SH-SY5Y (cell line): ENCODE results near the gene RSU1.

Source experiments
- GATA2 ChIP-seq: IDR thresholded peaks from 2 replicates; pipeline ENCODE4 v1.6.1; 2011; ENCODE audit warnings: mild to moderate bottlenecking, low read depth, low read length
- GATA3 ChIP-seq: IDR thresholded peaks from 2 replicates; pipeline ENCODE4 v1.6.1; 2011; ENCODE audit warnings: low read depth, mild to moderate bottlenecking, low read length, moderate library complexity

GRCh38 chr10:16768702-16769101, 48.5 kb downstream of the RSU1 start:
- no peak for TF ChIP-seq GATA2
- no peak for TF ChIP-seq GATA3
